GM18505 (cell line): ENCODE measurements around the gene CHRNB4.
"Not testable (repeated sequence)": the region's sequence is repeated elsewhere in the genome, so short reads cannot be mapped to it uniquely, and the experiment has no call there.

Source experiments
- ATAC-seq: cut with Tn5 transposase; IDR thresholded peaks from one replicate; pipeline ENCODE4 v1.9.1; 2021; ENCODE audit not compliant: unreplicated experiment
- POLR2A ChIP-seq: IDR thresholded peaks from 4 replicates; pipeline ENCODE4 v1.6.1; 2011; ENCODE audit warnings: borderline replicate concordance; ENCODE audit not compliant: insufficient read depth, insufficient read length; ENCODE audit errors: extremely low read depth

Gene CHRNB4

GRCh38 chr15:78641102-78641748 lies at the start of gene CHRNB4:
Gene CHRNB4 (minus strand): TSS chr15:78641210. CDS start chr15:78641133, 77 bp downstream.
- no peak for ATAC-seq
- TF ChIP-seq POLR2A, result no peak

- ATAC-seq, result no peak
- TF ChIP-seq POLR2A, result no peak
Observed at GRCh38 chr15:78689626-78690025, 48.6 kb upstream of the CHRNB4 start.

- ATAC-seq, result no peak
- TF ChIP-seq POLR2A, result no peak
Observed at GRCh38 chr15:78685925-78686324, 44.9 kb upstream of the CHRNB4 start.

GRCh38 chr15:78685159-78685921 lies 44.3 kb upstream of the CHRNB4 start:
- TF ChIP-seq POLR2A, result no peak
- ATAC-seq, result no peak

GRCh38 chr15:78684657-78685056 lies 43.6 kb upstream of the CHRNB4 start:
- no peak for ATAC-seq
- no peak for TF ChIP-seq POLR2A

- ATAC-seq, result not testable (repeated sequence)
Observed at GRCh38 chr15:78683599-78683998, 42.6 kb upstream of the CHRNB4 start.

- no peak for TF ChIP-seq POLR2A
Observed at GRCh38 chr15:78682693-78683410, 41.8 kb upstream of the CHRNB4 start.

GRCh38 chr15:78682004-78682651 lies 41.1 kb upstream of the CHRNB4 start:
- no peak for TF ChIP-seq POLR2A
- no peak for ATAC-seq

More at GRCh38 chr15:78682693-78683410, 41.8 kb upstream of the CHRNB4 start:
- ATAC-seq, result no peak

GRCh38 chr15:78681281-78682003 lies 40.4 kb upstream of the CHRNB4 start:
- ATAC-seq, result no peak
- TF ChIP-seq POLR2A, result no peak

- TF ChIP-seq POLR2A, result no peak
- no peak for ATAC-seq
Observed at GRCh38 chr15:78680431-78681075, 39.5 kb upstream of the CHRNB4 start.

- no peak for ATAC-seq
- no peak for TF ChIP-seq POLR2A
Observed at GRCh38 chr15:78679089-78679511, 38.1 kb upstream of the CHRNB4 start.

GRCh38 chr15:78676424-78677110 lies 35.6 kb upstream of the CHRNB4 start:
- TF ChIP-seq POLR2A, result no peak

More at GRCh38 chr15:78676424-78677110, 35.6 kb upstream of the CHRNB4 start:
- ATAC-seq, result no peak
